Right lung (tissue), 5 donors: ENCODE data around the gene DNM2. TPM values are rescaled to one million over a fixed set of nuclear protein-coding genes. Genes with fewer than 3 reads are reported as not detected.
"Not testable (repeated sequence)": the region's sequence is repeated elsewhere in the genome, so short reads cannot be mapped to it uniquely, and the experiment has no call there.

Source experiments
- DNase-seq, 2 donors: peaks; one replicate each; pipeline ENCODE4 v3.0.0-alpha.2; 2013
- polyA plus RNA-seq, 5 donors: library from polyadenylated mRNA; unstranded; fragments of 120-200 nt; gene quantifications; one replicate each; pipeline versions ENCODE4 v1.2.1 to v1.2.3, GENCODE V29; 2013; ENCODE audit warnings: inconsistent platforms in 1 of 5, low replicate concordance in 1 of 5; ENCODE audit not compliant: insufficient read length in 5 of 5, insufficient read depth in 1 of 5

Gene DNM2
- polyA plus RNA-seq, 5 donors = 78.1 to 110 (median 98.8) TPM

- DNase-seq = no peak
Measured at GRCh38 chr19:10835089-10835753, 117.3 kb downstream of the DNM2 start.

DNA sequence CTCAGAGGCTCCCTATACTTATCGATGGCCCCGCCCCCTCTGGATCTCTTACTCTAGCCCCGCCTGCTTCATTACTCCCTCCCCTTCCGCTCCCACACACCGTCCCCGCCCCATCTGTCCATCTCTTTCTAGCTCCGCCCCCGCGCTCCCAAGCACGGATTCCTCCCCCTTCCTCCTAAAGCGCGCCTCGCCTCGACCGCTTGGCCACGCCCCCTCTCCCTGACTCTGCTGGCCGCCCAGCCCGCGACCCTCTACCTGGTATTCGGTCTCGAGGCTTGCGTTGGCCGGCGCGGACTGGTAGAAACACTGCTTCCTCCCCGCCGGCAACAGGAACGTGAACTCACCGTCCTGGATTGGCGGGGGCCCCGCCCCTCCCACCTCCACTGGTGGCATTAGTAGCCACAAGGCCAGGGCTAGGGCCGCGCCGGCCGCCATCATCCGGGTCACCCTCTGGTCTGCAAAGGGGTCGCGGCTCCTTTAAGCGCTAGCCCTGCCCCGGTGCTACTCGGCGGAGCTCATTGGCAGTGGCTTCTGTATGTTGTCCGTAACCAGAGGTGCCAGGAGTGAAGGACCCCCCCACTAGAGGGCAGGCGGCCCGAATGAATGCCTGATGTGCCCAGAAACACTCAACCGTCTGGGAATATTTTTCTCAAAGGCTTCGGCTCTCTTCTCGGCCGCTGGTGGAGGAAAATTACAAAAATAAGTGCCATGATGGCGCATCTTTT lies 118.0 kb downstream of the DNM2 start, which contains the start of gene TMED1:
TSS of gene TMED1 (minus strand) at position 459 of the 725 bp plus-strand sequence. CDS start at position 438, 21 bp downstream.
- DNase-seq = peak; percentile 95 to 97

DNA sequence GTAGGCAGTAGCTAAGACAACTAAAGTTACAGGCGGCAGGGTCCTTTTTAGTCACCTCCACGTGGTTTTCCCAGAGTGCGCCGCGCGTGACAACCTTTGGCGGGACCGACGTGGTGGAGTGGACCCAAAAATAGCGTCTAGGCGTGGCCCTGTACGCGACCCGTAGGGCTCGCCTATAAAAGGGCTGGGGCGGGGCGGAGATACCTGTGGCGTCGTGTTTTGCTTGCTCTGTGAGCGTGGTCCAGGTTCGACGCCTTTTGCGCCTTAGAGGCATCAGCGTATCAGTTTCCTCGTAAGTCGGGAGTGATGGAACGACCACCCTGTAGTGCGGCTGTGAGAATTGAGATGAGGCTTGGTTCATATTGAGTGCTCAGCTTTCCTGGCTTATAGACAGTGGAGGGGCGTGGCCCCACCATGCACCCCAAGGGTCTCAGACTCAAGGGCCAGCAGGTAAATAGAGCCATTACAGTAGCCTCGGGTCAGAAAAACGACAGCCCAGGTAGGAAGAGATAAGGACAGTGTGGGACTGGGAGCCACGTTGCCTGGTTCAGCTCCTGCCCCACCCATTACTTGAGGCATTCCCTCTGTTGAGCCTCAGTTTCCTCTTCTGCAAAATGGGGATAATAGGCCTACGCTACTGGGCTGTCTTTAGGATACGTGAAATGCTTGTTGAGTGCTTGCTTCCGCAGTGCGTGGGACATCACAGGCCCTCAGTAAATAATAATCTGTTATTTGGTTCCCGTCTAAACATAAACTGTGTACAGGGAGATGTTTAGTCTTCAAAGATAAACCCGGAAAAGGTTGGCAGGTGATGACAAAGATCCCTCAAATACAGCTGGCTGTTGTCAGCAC lies 118.8 kb downstream of the DNM2 start:
- DNase-seq = no peak

- not testable (repeated sequence) for DNase-seq
Measured at GRCh38 chr19:10837649-10838048, 119.8 kb downstream of the DNM2 start.

GRCh38 chr19:10838377-10838776 lies 120.5 kb downstream of the DNM2 start:
- DNase-seq = no peak

GRCh38 chr19:10839114-10840050 lies 121.5 kb downstream of the DNM2 start:
- DNase-seq = no peak

DNA sequence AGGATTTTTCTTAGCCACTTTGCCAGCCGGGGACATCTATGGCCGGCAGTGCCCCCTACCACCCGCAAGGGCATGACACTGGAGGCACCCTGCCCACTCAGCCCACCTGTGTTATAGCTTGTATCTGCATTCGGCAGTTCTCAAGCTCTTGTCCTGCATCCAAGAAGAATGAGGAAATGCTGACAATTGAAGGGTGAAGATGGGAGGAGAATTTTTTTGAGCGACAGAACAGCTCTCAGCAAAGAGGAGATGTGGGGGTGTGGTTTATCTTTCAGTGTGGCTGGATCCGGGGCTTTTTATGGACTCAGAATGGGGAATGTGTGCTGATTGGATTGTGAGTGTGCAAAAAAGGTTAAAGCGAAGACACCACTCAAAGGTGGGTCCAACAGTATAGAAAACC lies 124.9 kb downstream of the DNM2 start:
- no peak for DNase-seq

DNA sequence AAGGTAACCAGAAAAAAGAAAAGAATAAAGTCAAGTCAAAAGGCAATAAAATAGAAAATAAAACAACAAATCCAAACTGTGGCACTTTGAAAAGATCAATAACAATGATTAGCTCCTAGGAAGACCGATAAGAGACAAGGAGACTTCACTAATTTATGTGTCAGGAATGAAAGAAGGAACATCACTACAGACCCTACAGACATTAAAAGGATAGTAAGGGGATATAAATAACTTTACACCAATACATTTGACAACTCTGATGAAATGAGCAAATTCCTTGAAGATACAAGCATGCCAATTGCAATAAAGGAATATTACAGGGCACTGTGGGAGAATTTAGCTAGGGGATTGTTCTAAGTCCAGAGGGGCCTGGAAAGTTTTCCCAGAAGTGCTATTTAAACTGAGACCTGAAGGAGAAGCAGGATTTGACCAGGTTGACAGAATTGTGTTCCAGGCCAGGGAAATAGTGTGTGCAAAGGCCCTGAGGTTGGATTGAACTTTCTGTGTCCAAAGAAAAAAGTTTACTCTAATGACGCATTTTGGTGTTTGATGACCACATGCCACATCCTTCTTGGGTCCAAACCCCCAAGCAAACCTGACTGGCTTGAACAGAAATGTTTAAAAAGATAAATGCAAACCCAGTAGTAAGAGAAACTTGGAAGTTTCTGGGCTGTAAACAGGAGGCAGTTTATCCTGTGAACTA lies 128.8 kb downstream of the DNM2 start:
- no peak for DNase-seq

GRCh38 chr19:10848230-10848856 lies 130.5 kb downstream of the DNM2 start, which contains the start of gene C19orf38:
C19orf38 (plus strand) TSS chr19:10848415; CDS start chr19:10848509, 94 bp downstream.
- DNase-seq = peak; percentile 42 to 51

GRCh38 chr19:10850631-10851030 lies 132.8 kb downstream of the DNM2 start:
- DNase-seq = no peak

DNA sequence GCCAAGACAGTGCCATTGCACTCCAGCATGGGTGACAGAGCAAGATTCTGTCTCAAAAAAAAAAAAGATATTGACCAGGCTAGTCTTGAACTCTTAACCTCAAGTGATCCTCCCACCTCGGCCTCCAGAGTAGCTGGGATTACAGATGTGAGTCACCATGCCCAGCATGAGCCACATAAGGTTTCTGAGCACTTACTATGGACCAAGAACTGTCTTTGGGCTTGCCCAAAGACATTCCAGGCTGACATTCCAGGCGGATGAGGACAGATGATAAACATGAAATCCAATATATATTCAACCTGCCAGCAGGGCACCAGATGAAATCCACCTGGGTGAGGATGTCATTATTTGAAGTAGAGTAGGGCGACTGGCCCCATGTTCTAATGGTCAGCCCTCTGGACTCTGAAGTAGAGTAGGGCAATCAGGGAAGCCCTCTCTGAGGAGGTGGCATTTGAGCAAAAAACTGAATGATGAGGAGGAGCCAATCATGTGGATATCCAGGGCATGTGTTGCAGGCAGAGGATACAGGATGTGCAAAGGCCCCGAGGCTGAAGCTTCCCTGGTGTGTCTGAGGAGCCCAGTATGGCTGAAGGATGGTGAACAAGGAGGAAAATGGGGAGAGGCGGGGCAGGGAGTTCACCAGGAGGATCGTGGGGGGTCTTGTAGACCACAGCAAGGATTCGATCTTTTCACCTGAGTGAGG lies 134.4 kb downstream of the DNM2 start:
- DNase-seq = no peak

DNA sequence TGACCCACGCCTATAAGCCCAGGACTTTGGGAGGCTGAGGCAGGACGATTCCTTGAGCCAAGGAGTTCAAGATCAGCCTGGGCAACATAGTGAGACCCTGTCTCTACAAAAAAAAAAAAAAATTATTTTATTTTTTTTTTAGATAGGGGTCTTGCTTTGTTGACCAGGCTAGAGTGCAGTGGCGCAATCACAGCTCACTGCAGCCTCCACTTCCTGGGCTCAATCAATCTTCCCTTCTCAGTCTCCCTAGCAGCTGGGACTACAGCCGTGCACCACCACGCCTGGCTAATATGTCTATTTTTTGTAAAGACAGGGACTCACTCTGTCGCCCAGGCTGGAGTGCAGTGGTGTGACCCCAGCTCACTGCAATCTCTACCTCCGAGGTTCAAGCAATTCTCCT lies 135.1 kb downstream of the DNM2 start:
- DNase-seq = no peak

DNA sequence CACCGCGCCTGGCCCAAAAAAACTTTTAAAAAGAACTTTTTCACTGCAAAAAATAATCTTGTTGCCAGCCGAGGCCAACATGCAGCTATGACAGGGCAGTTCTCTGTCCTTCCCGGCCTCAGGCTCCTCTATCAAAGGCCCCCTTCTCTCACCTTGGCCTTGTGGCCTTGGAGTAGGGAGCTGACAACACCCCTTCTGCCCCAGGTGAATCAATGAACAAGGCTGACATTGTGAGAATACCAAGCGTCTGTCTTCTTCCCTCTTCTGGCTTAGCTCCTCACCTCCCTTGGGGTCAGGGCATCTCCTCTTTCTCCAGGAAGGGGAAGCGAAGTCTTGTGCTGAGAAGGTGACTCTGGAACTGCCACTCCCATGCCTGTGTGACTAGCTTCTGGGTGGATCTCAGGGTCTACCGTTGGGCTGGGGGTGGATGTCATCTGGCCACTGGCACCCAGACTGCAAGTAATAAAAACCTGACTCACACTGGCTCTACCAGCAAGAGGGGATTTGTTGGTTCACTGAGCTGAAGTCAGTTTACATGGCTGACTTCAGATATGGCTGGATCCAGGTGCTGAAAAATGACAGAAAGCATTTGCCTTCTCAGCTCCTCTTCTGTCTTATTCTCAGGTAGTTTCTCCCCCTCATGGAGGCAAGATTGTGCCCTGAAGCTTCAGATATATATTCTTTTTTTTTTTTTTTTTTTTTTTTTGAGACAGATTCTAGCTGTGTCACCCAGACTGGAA lies 136.6 kb downstream of the DNM2 start:
- no peak for DNase-seq

GRCh38 chr19:10855879-10856522 lies 138.1 kb downstream of the DNM2 start:
- no peak for DNase-seq

- not testable (repeated sequence) for DNase-seq
Measured at GRCh38 chr19:10856899-10857298, 139.0 kb downstream of the DNM2 start.

- no peak for DNase-seq
Measured at GRCh38 chr19:10858204-10858828, 140.4 kb downstream of the DNM2 start.

DNA sequence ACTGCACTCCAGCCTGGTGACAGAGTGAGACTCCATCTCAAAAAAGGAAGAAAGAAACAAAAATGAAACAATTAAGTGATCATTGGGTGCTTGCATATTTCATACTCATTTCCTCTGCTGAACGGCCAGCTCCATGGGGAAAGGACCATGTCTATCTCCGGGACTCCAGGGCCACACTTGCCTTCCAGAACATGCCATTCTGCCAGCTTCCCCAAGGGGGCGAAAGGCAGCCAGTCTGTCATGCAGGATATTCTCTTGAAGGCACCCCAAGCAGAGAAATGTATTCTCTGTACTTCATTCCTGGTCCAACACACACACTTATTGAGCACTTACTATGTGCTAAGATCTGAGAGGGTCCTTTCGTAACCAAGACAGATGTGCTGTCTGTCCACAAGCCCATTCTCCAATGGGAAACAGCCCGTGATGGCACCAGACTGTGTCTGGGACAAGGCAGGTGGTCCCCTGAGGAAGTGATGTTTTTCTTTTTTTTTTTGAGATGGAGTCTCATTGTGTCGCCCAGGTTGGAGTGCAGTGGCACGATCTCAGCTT lies 143.3 kb downstream of the DNM2 start:
- no peak for DNase-seq
